ENCODE data around the gene ZNF606. TPM values are rescaled to one million over a fixed set of nuclear protein-coding genes. Genes with fewer than 3 reads are reported as not detected.

ZNF606 gene
- total RNA-seq, 1 donor = 16.3 TPM

GRCh38 chr19:58003174-58003828 is 681 bp upstream of the ZNF606 start:
- Histone ChIP-seq H3K4me2 (ENCODE audit: insufficient read depth, low read length) (peak overlapping the region; percentile 98), H3K9me3 (ENCODE audit: low read depth, low read length) (peaks cover 3% of the 10 kb centered on the region), H4K20me1 (ENCODE audit: insufficient read depth, low read length) (no peaks in the 10 kb centered on the region), H3K27me3 (ENCODE audit: insufficient read depth, low read length) (no peaks in the 10 kb centered on the region), H3K4me1 (ENCODE audit: insufficient read depth, low read length) (peaks cover 7% of the 10 kb centered on the region), H3K36me3 (ENCODE audit: insufficient read depth, low read length) (peaks cover 47% of the 10 kb centered on the region), H3K27ac (ENCODE audit: low read depth, low read length) (peak overlapping the region; percentile 42), H2AFZ (ENCODE audit: low read length) (peak overlapping the region; percentile 99), H3K4me3 (ENCODE audit: insufficient read depth, low read length) (peak overlapping the region; percentile 88), H3K79me2 (ENCODE audit: insufficient read depth, low read length) (peaks cover 39% of the 10 kb centered on the region)
- TF ChIP-seq, protein P1, sequence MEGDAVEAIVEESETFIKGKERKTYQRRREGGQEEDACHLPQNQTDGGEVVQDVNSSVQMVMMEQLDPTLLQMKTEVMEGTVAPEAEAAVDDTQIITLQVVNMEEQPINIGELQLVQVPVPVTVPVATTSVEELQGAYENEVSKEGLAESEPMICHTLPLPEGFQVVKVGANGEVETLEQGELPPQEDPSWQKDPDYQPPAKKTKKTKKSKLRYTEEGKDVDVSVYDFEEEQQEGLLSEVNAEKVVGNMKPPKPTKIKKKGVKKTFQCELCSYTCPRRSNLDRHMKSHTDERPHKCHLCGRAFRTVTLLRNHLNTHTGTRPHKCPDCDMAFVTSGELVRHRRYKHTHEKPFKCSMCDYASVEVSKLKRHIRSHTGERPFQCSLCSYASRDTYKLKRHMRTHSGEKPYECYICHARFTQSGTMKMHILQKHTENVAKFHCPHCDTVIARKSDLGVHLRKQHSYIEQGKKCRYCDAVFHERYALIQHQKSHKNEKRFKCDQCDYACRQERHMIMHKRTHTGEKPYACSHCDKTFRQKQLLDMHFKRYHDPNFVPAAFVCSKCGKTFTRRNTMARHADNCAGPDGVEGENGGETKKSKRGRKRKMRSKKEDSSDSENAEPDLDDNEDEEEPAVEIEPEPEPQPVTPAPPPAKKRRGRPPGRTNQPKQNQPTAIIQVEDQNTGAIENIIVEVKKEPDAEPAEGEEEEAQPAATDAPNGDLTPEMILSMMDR (IDR thresholded peaks at IDR 0.05; ENCODE audit: extremely low read depth, low read depth, low read length) = no peak
- DNase-seq (ENCODE audit: insufficient read length, low spot score, missing footprints) = peak; percentile 67

- peak; percentile 74 for DNase-seq (ENCODE audit: insufficient read length, low spot score, missing footprints)
- peaks cover 39% of the 10 kb centered on the region for H3K79me2 ChIP-seq (ENCODE audit: insufficient read depth, low read length)
Measured at GRCh38 chr19:58001895-58002369, 688 bp downstream of the ZNF606 start.

GRCh38 chr19:58000677-58001076 is 1.9 kb downstream of the ZNF606 start:
- no peak for DNase-seq (ENCODE audit: insufficient read length, low spot score, missing footprints)
- no peak overlapping the region for H3K27ac ChIP-seq (ENCODE audit: low read depth, low read length)
- H3K27me3 ChIP-seq (ENCODE audit: insufficient read depth, low read length) = no peaks in the 10 kb centered on the region
- no peak overlapping the region for H2AFZ ChIP-seq (ENCODE audit: low read length)
- peaks cover 62% of the 10 kb centered on the region for H3K36me3 ChIP-seq (ENCODE audit: insufficient read depth, low read length)
- H3K4me3 ChIP-seq (ENCODE audit: insufficient read depth, low read length) = no peak overlapping the region
- TF ChIP-seq, protein P1 (IDR thresholded peaks at IDR 0.05; ENCODE audit: extremely low read depth, low read depth, low read length) = no peak
- no peaks in the 10 kb centered on the region for H4K20me1 ChIP-seq (ENCODE audit: insufficient read depth, low read length)
- peaks cover 7% of the 10 kb centered on the region for H3K4me1 ChIP-seq (ENCODE audit: insufficient read depth, low read length)
- H3K79me2 ChIP-seq (ENCODE audit: insufficient read depth, low read length) = peaks cover 39% of the 10 kb centered on the region
- peaks cover 4% of the 10 kb centered on the region for H3K9me3 ChIP-seq (ENCODE audit: low read depth, low read length)
- no peak overlapping the region for H3K4me2 ChIP-seq (ENCODE audit: insufficient read depth, low read length)

More at GRCh38 chr19:58001895-58002369, 688 bp downstream of the ZNF606 start:
- Histone ChIP-seq H2AFZ (ENCODE audit: low read length) (peak overlapping the region; percentile 99), H3K4me3 (ENCODE audit: insufficient read depth, low read length) (peak overlapping the region; percentile 88), H3K36me3 (ENCODE audit: insufficient read depth, low read length) (peaks cover 60% of the 10 kb centered on the region), H3K4me1 (ENCODE audit: insufficient read depth, low read length) (peaks cover 7% of the 10 kb centered on the region), H3K9me3 (ENCODE audit: low read depth, low read length) (peaks cover 3% of the 10 kb centered on the region), H3K27me3 (ENCODE audit: insufficient read depth, low read length) (no peaks in the 10 kb centered on the region), H4K20me1 (ENCODE audit: insufficient read depth, low read length) (no peaks in the 10 kb centered on the region), H3K27ac (ENCODE audit: low read depth, low read length) (peak overlapping the region; percentile 85), H3K4me2 (ENCODE audit: insufficient read depth, low read length) (peak overlapping the region; percentile 98)
- TF ChIP-seq, protein P1 (IDR thresholded peaks at IDR 0.05; ENCODE audit: extremely low read depth, low read depth, low read length) = no peak

DNA sequence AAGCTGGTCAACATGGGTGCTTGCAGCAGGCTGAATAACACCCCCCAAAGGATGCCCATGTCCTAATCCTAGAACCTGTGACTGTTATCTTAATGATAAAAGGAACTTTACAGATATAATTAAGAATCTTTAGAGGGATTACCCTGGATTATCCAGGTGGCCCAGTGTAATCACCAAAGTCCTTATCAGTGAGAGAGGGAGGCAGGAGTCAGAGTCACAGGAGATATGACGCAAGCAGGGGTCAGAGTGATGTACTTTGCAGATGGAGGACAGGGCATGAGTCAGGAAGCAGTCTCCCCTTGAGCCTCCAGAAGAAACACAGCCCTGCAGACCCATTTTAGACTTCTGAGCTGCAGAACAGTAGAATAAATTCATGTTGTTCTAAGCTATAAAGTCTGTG is 9.8 kb downstream of the ZNF606 start:
- no peak overlapping the region for H3K4me2 ChIP-seq (ENCODE audit: insufficient read depth, low read length)
- no peak for DNase-seq (ENCODE audit: insufficient read length, low spot score, missing footprints)
- TF ChIP-seq, protein P1 (IDR thresholded peaks at IDR 0.05; ENCODE audit: extremely low read depth, low read depth, low read length) = no peak
- H3K79me2 ChIP-seq (ENCODE audit: insufficient read depth, low read length) = no peaks in the 10 kb centered on the region
- no peak overlapping the region for H3K4me3 ChIP-seq (ENCODE audit: insufficient read depth, low read length)
- H3K4me1 ChIP-seq (ENCODE audit: insufficient read depth, low read length) = no peaks in the 10 kb centered on the region
- no peak overlapping the region for H2AFZ ChIP-seq (ENCODE audit: low read length)
- H3K27me3 ChIP-seq (ENCODE audit: insufficient read depth, low read length) = no peaks in the 10 kb centered on the region
- no peak overlapping the region for H3K27ac ChIP-seq (ENCODE audit: low read depth, low read length)
- H4K20me1 ChIP-seq (ENCODE audit: insufficient read depth, low read length) = no peaks in the 10 kb centered on the region
- peaks cover 9% of the 10 kb centered on the region for H3K9me3 ChIP-seq (ENCODE audit: low read depth, low read length)
- peaks cover 64% of the 10 kb centered on the region for H3K36me3 ChIP-seq (ENCODE audit: insufficient read depth, low read length)

Measured in osteoblast (primary cell).